ENCODE results near the gene KLRK1.
"Not testable (repeated sequence)": the region's sequence is repeated elsewhere in the genome, so short reads cannot be mapped to it uniquely, and the experiment has no call there.

The KLRK1 gene

DNA sequence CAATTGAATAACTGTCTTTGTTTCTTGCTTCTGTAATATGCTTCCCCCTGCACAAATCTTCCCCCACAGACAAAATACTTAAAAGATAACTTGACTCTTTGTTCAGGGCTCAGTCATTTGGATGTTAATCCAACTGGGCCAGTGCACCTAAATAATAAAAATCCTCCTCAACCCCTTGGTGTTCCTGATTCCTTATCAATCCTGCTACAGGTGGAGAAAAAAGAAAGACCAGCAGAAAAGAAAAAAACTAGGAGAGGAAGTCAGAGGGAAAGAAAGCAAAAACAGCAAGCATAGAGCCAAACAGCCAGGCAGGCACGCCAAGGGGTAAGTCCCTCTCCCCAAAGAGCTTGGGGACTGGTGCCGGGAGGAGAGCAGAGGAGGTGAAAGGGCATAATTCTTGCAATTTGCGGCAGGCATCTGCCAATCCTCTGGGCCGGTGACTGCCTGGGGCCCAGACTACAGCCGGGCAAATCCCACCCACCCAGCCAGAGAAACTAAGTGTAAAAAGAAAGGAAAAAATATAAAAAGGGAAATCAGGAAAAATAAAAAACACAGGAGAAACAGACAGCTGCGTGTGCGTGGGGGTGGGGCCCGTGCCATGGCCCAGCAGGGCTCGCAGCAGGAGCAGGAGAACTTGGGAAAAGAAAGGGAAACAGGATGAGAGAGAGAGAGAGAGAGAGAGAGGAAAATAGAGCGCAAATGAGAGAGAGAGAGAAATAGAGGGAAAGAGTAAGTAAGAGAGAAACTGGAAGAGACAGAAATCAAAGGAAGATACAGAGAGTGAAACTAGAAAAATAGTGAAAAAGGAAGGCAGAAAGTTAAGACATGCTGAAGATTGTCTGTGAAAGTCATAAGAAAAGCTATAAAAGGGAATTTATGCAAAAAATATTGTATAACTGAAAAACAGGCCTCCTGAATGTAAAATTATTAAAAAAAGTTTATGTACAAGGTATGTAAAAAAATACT is 21.4 kb downstream of the KLRK1 start:
- no peaks in the 10 kb centered on the region for H3K36me3 ChIP-seq (ENCODE audit: insufficient read depth, low read length)
- no peak overlapping the region for H3K4me3 ChIP-seq (ENCODE audit: low read length)
- no peaks in the 10 kb centered on the region for H3K27me3 ChIP-seq (ENCODE audit: insufficient read depth, low read length)
- peaks cover 2% of the 10 kb centered on the region; the same call in 1 of the 2 replicates for H3K9me3 ChIP-seq (ENCODE audit: insufficient read depth, low read depth, low read length)
- WGBS: 95% methylated on average over 8 of the region's 10 CpGs
- H3K27ac ChIP-seq (ENCODE audit: low read depth, low read length): no peak overlapping the region
- peaks cover 53% of the 10 kb centered on the region for H3K4me1 ChIP-seq (ENCODE audit: insufficient read depth, low read length)
- H3K9ac ChIP-seq (ENCODE audit: low read depth, low read length): no peak overlapping the region

DNA sequence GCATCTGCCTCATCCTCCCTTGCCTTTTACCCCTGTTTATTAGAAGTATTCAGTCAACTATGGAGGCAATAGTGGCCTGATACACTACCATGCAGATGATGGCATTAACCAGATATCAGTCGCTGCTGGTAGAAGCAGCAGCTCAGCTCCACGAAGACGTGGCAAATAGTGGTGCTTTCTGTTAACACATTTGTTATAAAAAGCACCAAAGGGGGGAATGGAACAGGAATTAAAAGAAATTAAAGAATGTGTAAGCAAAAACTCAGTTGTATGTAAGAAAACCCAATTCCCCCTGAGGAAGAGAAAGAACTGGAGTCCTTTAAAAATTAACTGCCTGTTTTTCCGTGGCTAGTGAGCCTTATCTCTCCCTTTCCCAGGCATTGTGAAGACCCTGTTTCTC is 22.1 kb downstream of the KLRK1 start:
- not testable (repeated sequence) for H3K4me3 ChIP-seq (ENCODE audit: low read length); H3K27me3 ChIP-seq (ENCODE audit: insufficient read depth, low read length); H3K36me3 ChIP-seq (ENCODE audit: insufficient read depth, low read length); H3K9me3 ChIP-seq (ENCODE audit: insufficient read depth, low read depth, low read length); H3K9ac ChIP-seq (ENCODE audit: low read depth, low read length); H3K27ac ChIP-seq (ENCODE audit: low read depth, low read length)
- peaks cover 54% of the 10 kb centered on the region for H3K4me1 ChIP-seq (ENCODE audit: insufficient read depth, low read length)
- WGBS: 74% methylated on average over 4 of the region's 4 CpGs

DNA sequence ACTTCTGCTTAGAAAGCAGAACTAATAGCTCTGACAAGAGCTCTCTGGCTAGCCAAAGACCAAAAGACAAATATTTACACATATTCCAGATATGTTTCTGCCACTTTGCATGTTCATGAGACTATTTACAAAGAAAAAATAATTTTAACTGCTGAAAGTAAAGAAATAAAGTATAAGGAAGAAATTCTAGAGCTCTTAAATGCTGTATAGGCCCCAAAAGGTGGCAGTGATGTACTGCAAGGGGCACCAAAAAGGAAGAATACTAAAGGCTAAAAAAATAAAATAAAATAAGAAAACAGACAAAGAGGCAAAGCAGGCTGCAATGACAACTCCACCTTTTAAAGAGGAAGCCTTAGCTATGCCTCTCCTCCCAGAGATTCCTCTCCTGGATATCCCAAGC is 23.0 kb downstream of the KLRK1 start:
- Histone ChIP-seq H3K4me3 (ENCODE audit: low read length) (no peak overlapping the region), H3K36me3 (ENCODE audit: insufficient read depth, low read length) (no peaks in the 10 kb centered on the region), H3K4me1 (ENCODE audit: insufficient read depth, low read length) (peaks cover 52% of the 10 kb centered on the region), H3K27me3 (ENCODE audit: insufficient read depth, low read length) (no peaks in the 10 kb centered on the region), H3K9me3 (ENCODE audit: insufficient read depth, low read depth, low read length) (peaks cover 2% of the 10 kb centered on the region; the same call in 1 of the 2 replicates), H3K27ac (ENCODE audit: low read depth, low read length) (no peak overlapping the region), H3K9ac (ENCODE audit: low read depth, low read length) (no peak overlapping the region)

DNA sequence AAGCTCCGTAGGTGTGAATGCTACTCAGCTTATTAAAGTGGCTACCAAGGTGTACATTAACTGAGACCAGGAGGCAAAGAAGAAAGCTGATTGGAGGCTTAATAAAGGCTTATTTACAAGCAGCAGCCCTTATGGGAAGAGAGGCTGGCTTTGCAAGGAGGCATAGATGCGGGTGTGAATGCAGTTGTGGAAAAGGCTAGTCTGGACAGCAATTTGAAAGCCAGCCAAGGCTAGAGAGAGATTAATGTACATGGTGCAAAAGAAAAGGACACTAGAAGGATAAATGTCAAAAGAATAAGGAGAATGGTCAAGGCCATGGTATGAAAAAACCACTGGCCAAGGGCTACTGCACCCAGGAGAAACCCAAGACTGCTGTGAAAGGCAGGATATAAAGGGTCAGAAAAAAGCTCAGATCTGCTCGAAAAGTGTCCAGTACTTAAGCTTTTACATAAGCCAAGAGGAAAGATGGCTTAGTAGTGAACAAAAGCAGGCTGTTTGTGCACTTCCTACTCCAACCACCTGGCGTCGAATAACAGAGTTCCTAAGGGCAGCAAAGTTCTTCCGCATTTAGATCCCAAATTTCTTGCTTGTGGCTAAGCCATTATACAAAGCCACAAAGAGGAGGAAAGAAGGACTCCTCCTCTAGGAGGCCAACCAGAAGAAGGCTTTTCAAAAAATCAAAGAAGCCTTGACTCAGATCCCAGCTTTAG is 24.0 kb downstream of the KLRK1 start:
- no peak overlapping the region for H3K9ac ChIP-seq (ENCODE audit: low read depth, low read length)

DNA sequence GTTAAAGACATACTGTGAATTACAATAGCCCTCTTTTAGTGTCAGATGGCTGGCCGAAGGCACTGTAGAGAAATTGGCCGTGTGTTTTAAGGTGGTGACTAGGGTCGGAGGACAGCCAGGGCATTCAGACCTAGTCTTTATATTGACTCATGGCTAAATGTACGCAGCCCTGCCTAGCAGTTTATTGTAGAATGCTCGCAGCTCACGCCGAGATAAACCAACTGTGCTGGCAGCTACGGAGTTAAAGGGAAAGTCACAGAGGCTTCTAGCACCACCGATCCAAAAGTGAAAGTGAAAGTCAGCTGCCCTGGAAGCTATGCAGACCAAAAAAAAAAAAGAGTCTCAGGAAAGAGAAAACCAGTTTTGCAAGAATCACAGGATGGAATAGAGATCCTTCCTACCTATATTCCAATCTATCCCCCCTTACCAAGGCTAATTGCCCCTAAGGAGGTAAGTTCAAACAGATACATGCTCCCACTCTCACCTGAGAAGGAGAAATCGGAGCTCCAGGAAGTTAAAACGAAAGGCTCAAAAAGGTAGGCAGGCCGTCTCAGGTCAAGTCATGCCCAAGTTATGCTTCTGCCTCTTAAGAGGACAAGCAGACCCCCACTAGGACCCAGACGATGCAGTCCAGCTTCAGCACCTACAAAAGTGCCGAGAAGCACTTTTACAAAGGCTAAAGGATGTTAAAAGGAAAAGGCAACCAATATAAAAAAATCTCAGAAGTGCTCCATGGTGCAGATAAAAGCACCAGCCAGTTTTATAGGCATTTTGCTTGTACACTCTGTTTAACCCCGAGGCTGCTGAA is 24.8 kb downstream of the KLRK1 start:
- Histone ChIP-seq H3K27ac (ENCODE audit: low read depth, low read length) (peak overlapping the region; percentile 38; the same call in 1 of the 2 replicates), H3K4me3 (ENCODE audit: low read length) (peak overlapping the region; percentile 57), H3K4me1 (ENCODE audit: insufficient read depth, low read length) (peaks cover 56% of the 10 kb centered on the region), H3K27me3 (ENCODE audit: insufficient read depth, low read length) (no peaks in the 10 kb centered on the region), H3K9me3 (ENCODE audit: insufficient read depth, low read depth, low read length) (peaks cover 2% of the 10 kb centered on the region; the same call in 1 of the 2 replicates), H3K9ac (ENCODE audit: low read depth, low read length) (peak overlapping the region; percentile 14; the same call in 1 of the 2 replicates), H3K36me3 (ENCODE audit: insufficient read depth, low read length) (no peaks in the 10 kb centered on the region)
- WGBS: 6% methylated on average over 15 of the region's 15 CpGs

More for the DNA sequence above, 24.0 kb downstream of the KLRK1 start:
- WGBS: 55% methylated on average over 6 of the region's 6 CpGs
- Histone ChIP-seq H3K9me3 (ENCODE audit: insufficient read depth, low read depth, low read length) (peaks cover 2% of the 10 kb centered on the region; the same call in 1 of the 2 replicates), H3K4me1 (ENCODE audit: insufficient read depth, low read length) (peaks cover 55% of the 10 kb centered on the region), H3K27ac (ENCODE audit: low read depth, low read length) (no peak overlapping the region), H3K4me3 (ENCODE audit: low read length) (peak overlapping the region; percentile 57), H3K27me3 (ENCODE audit: insufficient read depth, low read length) (no peaks in the 10 kb centered on the region), H3K36me3 (ENCODE audit: insufficient read depth, low read length) (no peaks in the 10 kb centered on the region)

DNA sequence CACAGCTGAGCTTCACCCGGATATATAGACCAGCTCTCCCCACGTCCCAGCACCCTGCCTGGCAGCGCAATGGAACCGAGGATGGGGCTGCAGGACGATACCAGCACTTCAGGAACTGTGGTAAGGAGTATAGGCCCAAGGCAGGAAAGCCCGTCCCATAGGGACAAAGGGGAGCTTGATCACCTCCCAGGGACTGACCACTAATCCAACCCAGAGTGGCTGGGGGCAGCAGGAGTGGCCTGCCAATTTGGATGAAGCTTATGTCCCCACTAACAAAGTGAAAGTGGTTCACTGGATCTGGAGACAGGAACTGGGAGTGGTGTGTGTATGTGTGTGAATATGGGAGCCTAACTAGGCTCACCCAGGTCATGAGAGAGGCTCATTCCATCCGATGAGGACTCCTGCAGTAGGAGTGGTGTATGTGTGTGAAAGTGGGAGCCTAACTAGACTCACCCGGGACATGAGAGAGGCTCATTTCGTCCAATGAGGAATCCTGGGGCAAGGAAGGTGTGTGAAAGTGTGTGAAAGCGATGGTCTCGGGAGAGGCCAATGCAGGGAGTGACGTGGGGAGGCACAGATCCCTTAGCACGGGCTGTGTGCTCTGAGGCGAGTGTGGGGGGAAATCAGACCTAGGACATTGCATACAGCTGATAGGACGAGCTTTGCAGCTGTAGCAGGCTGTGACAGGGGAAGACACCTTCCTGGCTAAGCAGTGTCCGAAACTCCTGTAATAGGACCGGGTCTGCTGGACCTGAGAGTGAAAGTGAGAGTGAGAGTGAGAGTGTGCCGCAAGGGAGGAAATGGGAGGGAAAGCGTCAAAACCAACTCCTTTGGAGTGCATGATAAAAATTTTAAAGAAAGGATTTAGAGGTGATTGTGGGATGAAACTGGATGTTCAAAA is 25.7 kb downstream of the KLRK1 start:
- Histone ChIP-seq H3K27me3 (ENCODE audit: insufficient read depth, low read length) (no peaks in the 10 kb centered on the region), H3K4me3 (ENCODE audit: low read length) (peak overlapping the region; percentile 57), H3K36me3 (ENCODE audit: insufficient read depth, low read length) (no peaks in the 10 kb centered on the region), H3K27ac (ENCODE audit: low read depth, low read length) (peak overlapping the region; percentile 38; the same call in 1 of the 2 replicates), H3K4me1 (ENCODE audit: insufficient read depth, low read length) (peaks cover 56% of the 10 kb centered on the region), H3K9me3 (ENCODE audit: insufficient read depth, low read depth, low read length) (peaks cover 2% of the 10 kb centered on the region; the same call in 1 of the 2 replicates), H3K9ac (ENCODE audit: low read depth, low read length) (peak overlapping the region; percentile 14; the same call in 1 of the 2 replicates)
- WGBS: 36% methylated on average over 19 of the region's 19 CpGs

DNA sequence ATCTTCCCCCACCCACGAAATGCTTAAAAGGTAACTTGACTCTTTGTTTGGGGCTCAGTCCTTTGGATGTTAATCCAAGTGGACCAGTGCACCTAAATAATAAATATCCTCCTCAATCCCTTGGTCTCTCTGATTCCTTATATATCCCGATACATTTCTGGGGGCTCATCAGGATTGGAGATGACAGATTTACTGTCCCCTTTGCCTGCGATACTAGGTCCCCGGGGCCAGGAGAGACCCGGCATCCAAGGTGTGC is 26.3 kb downstream of the KLRK1 start:
- Histone ChIP-seq H3K9me3 (ENCODE audit: insufficient read depth, low read depth, low read length) (peaks cover 2% of the 10 kb centered on the region; the same call in 1 of the 2 replicates), H3K36me3 (ENCODE audit: insufficient read depth, low read length) (no peaks in the 10 kb centered on the region), H3K27ac (ENCODE audit: low read depth, low read length) (no peak overlapping the region), H3K9ac (ENCODE audit: low read depth, low read length) (no peak overlapping the region), H3K4me1 (ENCODE audit: insufficient read depth, low read length) (peaks cover 56% of the 10 kb centered on the region), H3K4me3 (ENCODE audit: low read length) (no peak overlapping the region; the same call in 1 of the 2 replicates), H3K27me3 (ENCODE audit: insufficient read depth, low read length) (no peaks in the 10 kb centered on the region)
- 78% methylated on average over 5 of the region's 5 CpGs for WGBS

DNA sequence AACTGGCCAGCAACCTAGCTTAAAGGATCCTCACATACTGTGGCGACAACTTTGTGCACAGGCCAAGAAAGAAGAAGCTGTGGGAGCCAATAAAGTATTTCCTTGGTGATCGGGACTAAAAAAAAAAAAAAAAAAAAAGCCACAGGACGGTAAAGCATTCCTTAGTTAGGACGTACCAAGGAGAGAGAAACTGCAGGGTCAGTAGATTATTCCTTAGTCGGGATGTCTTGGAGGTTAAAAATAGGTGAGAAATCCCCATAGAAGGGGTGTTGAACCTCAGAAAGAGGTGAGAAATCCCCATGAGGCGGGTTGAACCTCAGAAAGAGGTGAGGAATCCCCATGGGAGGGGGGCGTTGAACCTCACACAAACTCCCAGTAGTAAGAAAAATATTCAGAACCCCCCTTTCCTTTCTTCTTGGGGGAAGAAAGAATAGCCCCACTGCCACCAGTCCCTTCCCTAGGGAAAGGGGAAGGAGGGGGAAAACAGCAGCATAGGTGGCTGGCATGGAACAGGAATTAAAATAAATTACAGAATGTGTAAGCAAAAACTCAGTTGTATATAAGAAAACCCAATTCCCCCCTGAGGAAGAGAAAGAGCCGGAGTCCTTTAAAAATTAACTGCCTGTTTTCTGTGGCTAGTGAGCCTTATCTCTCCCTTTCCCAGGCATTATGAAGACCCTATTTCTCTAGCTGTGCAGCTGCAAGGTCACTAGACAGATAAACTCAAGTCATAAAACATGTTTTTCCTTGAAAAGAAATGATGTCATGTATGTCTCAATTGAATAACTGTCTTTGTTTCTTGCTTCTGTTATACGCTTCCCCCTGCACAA is 26.8 kb downstream of the KLRK1 start:
- Histone ChIP-seq H3K4me1 (ENCODE audit: insufficient read depth, low read length) (peaks cover 56% of the 10 kb centered on the region), H3K27me3 (ENCODE audit: insufficient read depth, low read length) (no peaks in the 10 kb centered on the region), H3K4me3 (ENCODE audit: low read length) (no peak overlapping the region), H3K36me3 (ENCODE audit: insufficient read depth, low read length) (no peaks in the 10 kb centered on the region), H3K27ac (ENCODE audit: low read depth, low read length) (no peak overlapping the region), H3K9ac (ENCODE audit: low read depth, low read length) (peak overlapping the region; percentile 30; the same call in 1 of the 2 replicates), H3K9me3 (ENCODE audit: insufficient read depth, low read depth, low read length) (peaks cover 1% of the 10 kb centered on the region; the same call in 1 of the 2 replicates)
- 41% methylated on average over 7 of the region's 9 CpGs for WGBS

DNA sequence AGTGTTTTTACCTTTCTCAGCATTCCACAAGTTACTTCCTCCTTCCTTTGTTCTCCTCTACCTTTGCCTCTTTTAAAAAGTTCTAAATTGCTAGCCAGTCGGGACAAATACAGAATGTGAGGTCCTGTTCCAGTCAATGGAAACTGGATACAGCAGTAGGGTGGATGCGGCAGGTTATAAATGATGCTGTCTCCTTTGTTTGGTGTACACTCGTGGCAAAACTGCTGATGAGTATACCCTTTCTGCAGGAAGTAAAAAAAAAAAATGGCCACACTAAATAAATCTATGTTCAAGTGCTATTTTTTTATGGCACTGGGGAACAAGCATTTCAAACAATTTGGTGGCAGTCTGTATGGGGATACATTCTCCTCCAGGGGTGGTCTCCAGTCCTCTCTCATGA is 27.5 kb downstream of the KLRK1 start:
- no peaks in the 10 kb centered on the region for H3K9me3 ChIP-seq (ENCODE audit: insufficient read depth, low read depth, low read length)
- no peak overlapping the region for H3K4me3 ChIP-seq (ENCODE audit: low read length)
- H3K36me3 ChIP-seq (ENCODE audit: insufficient read depth, low read length): no peaks in the 10 kb centered on the region
- no peaks in the 10 kb centered on the region for H3K27me3 ChIP-seq (ENCODE audit: insufficient read depth, low read length)
- H3K27ac ChIP-seq (ENCODE audit: low read depth, low read length): no peak overlapping the region
- peak overlapping the region; percentile 30; the same call in 1 of the 2 replicates for H3K9ac ChIP-seq (ENCODE audit: low read depth, low read length)
- WGBS: 81% methylated on average over 3 of the region's 3 CpGs
- peaks cover 56% of the 10 kb centered on the region for H3K4me1 ChIP-seq (ENCODE audit: insufficient read depth, low read length)

Data from HUES64 (cell line).